Right lobe of liver (tissue), 6 donors: ENCODE measurements around the gene JADE1. TPM values are rescaled to one million over a fixed set of nuclear protein-coding genes. Genes with fewer than 3 reads are reported as not detected.

Source experiments
- ATAC-seq, 4 donors: fragments of 200-7000 bp; cut with Tn5 transposase; one replicate each; pipeline ENCODE4 v1.9.1; 2020; ENCODE audit warnings: mild to moderate bottlenecking in 4 of 4, moderate library complexity in 4 of 4
- DNase-seq, 3 donors: peaks; one replicate each; pipeline ENCODE4 v3.0.0-alpha.2; 2020
- H3K27ac ChIP-seq, 3 donors: fragments of 200-600 bp; one replicate each; pipeline ENCODE4 v1.8.0; 2022
- H3K27me3 ChIP-seq, 2 donors: fragments of 200-600 bp; one replicate each; pipeline ENCODE4 v1.8.0; 2022
- H3K36me3 ChIP-seq, 4 donors: fragments of 200-600 bp; sonication (generic) in 1 of 4; one replicate each; pipeline versions ENCODE4 v1.5.1 to v1.8.0; 2017 to 2022; ENCODE audit warnings: control low read depth in 1 of 4
- H3K4me1 ChIP-seq, 4 donors: fragments of 200-600 bp; sonication (generic) in 1 of 4; one replicate each; pipeline versions ENCODE4 v1.5.1 to v1.8.0; 2017 to 2022; ENCODE audit warnings: control low read depth in 1 of 4
- H3K4me3 ChIP-seq, 3 donors: fragments of 200-600 bp; one replicate each; pipeline ENCODE4 v1.8.0; 2022
- H3K9me3 ChIP-seq, 4 donors: fragments of 200-600 bp; sonication (generic) in 1 of 4; one replicate each; pipeline versions ENCODE4 v1.5.1 to v1.8.0; 2017 to 2022; ENCODE audit warnings: control low read depth in 1 of 4
- POLR2A ChIP-seq: fragments of 450-650 bp; IDR thresholded peaks from one replicate; pipeline ENCODE4 v1.6.1; 2017; ENCODE audit warnings: antibody characterized with exemption, mild to moderate bottlenecking
- WGBS: methylation state at CpG from one replicate; pipeline ENCODE4 v1.1.6; 2018; ENCODE audit warnings: low coverage, low lambda C conversion rate; ENCODE audit not compliant: insufficient coverage; ENCODE audit errors: missing lambda C conversion rate; 5-methylcytosine and 5-hydroxymethylcytosine counted together
- intact Hi-C, 2 donors: fragments of 100-400 bp; cut with DNase I; formaldehyde crosslinking; loops; one replicate each; pipeline versions ENCODE4 v1.11.2 to v1.14.1; 2022
- total RNA-seq, 6 experiments: library from RNA; depleted of rRNA in 2 of 6; stranded (reverse); fragments of >200 nt in 2 of 6; fragmentation: NEBNext Ultra II Directional in 3 of 6; extraction: Animal tissue kit (Norgen Biotek cat#: 25700) in 3 of 6; gene quantifications; one replicate each; pipeline versions ENCODE4 v1.1.0 to v1.2.4, GENCODE V29; 2016 to 2023
- TF ChIP-seq, protein P1 (sequence below), 4 donors: fragments of 200-600 bp in 3 of 4; fragments of 450-650 bp in 1 of 4; IDR thresholded peaks; one replicate each; pipeline versions ENCODE4 v1.5.1 to v1.8.0; 2016 to 2022; ENCODE audit warnings: antibody characterized with exemption in 4 of 4, mild to moderate bottlenecking in 2 of 4
- donor health status: DM: no; HTN: yes; CAD: no.
- donor health status: DM: no; HTN: no; CAD: no.
- donor health status: DM: no; HTN: no; CAD: no.
- donor health status: DM: no; HTN: yes; CAD: no.
- donor health status: DM: no; HTN: yes; CAD: no.

JADE1 gene
- total RNA-seq, 6 experiments from 2014 or later, result 8.2 to 16.9 (median 9.9) TPM

- Histone ChIP-seq H3K4me1 (peaks cover 0 to 20% (median 0%) of the 10 kb centered on the region in 4 donors), H3K9me3 (no peaks in the 10 kb centered on the region), H3K36me3 (no peaks in the 10 kb centered on the region), H3K4me3 (peak overlapping the region; percentile 63 to 79 (median 75)), H3K27me3 (no peaks in the 10 kb centered on the region), H3K27ac (peak overlapping the region; percentile 90 to 94 (median 91))
- intact Hi-C loops, result no loop called here
- TF ChIP-seq, protein P1, sequence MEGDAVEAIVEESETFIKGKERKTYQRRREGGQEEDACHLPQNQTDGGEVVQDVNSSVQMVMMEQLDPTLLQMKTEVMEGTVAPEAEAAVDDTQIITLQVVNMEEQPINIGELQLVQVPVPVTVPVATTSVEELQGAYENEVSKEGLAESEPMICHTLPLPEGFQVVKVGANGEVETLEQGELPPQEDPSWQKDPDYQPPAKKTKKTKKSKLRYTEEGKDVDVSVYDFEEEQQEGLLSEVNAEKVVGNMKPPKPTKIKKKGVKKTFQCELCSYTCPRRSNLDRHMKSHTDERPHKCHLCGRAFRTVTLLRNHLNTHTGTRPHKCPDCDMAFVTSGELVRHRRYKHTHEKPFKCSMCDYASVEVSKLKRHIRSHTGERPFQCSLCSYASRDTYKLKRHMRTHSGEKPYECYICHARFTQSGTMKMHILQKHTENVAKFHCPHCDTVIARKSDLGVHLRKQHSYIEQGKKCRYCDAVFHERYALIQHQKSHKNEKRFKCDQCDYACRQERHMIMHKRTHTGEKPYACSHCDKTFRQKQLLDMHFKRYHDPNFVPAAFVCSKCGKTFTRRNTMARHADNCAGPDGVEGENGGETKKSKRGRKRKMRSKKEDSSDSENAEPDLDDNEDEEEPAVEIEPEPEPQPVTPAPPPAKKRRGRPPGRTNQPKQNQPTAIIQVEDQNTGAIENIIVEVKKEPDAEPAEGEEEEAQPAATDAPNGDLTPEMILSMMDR (IDR thresholded peaks at IDR 0.05), result no peak
- no peak for TF ChIP-seq POLR2A
- DNase-seq, result peak in 1 of 3 donors; percentile 55
- WGBS, result 0% methylated on average over 14 of the region's 33 CpGs
- ATAC-seq, result peak in 2 of 4 donors; percentile 1 to 2
These were observed 3.1 kb downstream of the JADE1 start for GRCh38 chr4:128812442-128813235.

- H3K4me1 ChIP-seq, result peaks cover 0 to 20% (median 0%) of the 10 kb centered on the region in 4 donors
- no peaks in the 10 kb centered on the region for H3K9me3 ChIP-seq
- no peak overlapping the region for H3K4me3 ChIP-seq
- ATAC-seq (no peak), DNase-seq (no peak)
- H3K36me3 ChIP-seq, result no peaks in the 10 kb centered on the region
- 96% methylated on average over 5 of the region's 5 CpGs for WGBS
- no peak overlapping the region for H3K27ac ChIP-seq
- TF ChIP-seq POLR2A, result no peak
- TF ChIP-seq, protein P1 (IDR thresholded peaks at IDR 0.05), result no peak
- no peaks in the 10 kb centered on the region for H3K27me3 ChIP-seq
- intact Hi-C loops, result no loop called here
These were observed 4.5 kb downstream of the JADE1 start for GRCh38 chr4:128813965-128814364.

- ATAC-seq (peak in 3 of 4 donors; percentile 14 to 59 (median 22)), DNase-seq (no peak)
- TF ChIP-seq POLR2A, result no peak
- TF ChIP-seq, protein P1 (IDR thresholded peaks at IDR 0.05), result no peak
- WGBS, result 66% methylated on average over 4 of the region's 4 CpGs
- no peak overlapping the region for H3K27ac ChIP-seq
- H3K27me3 ChIP-seq, result no peaks in the 10 kb centered on the region
- no peaks in the 10 kb centered on the region for H3K36me3 ChIP-seq
- H3K9me3 ChIP-seq, result no peaks in the 10 kb centered on the region
- H3K4me3 ChIP-seq, result no peak overlapping the region
- intact Hi-C loops, result no loop called here
- peaks cover 0 to 18% (median 0%) of the 10 kb centered on the region in 4 donors for H3K4me1 ChIP-seq
These were observed 8.9 kb downstream of the JADE1 start for GRCh38 chr4:128818442-128818841.

GRCh38 chr4:128819082-128819742, 9.7 kb downstream of the JADE1 start:
- no peaks in the 10 kb centered on the region for H3K9me3 ChIP-seq
- intact Hi-C loops, result no loop called here
- no peak for DNase-seq
- TF ChIP-seq, protein P1 (IDR thresholded peaks at IDR 0.05), result no peak
- TF ChIP-seq POLR2A, result no peak
- no peaks in the 10 kb centered on the region for H3K27me3 ChIP-seq
- H3K27ac ChIP-seq, result no peak overlapping the region
- 69% methylated on average over 5 of the region's 6 CpGs for WGBS
- no peak for ATAC-seq
- no peak overlapping the region for H3K4me3 ChIP-seq
- peaks cover 0 to 18% (median 0%) of the 10 kb centered on the region in 4 donors for H3K4me1 ChIP-seq
- no peaks in the 10 kb centered on the region for H3K36me3 ChIP-seq
